ENCODE data around the gene PET117.
"Not testable (repeated sequence)": the region's sequence is repeated elsewhere in the genome, so short reads cannot be mapped to it uniquely, and the experiment has no call there.

Gene PET117

GRCh38 chr20:18137412-18138265, at the start of gene PET117, which contains the start of gene KAT14:
Gene PET117 (plus strand): TSS chr20:18137863. CDS start chr20:18137956, 93 bp downstream.
Gene KAT14 (plus strand): TSS chr20:18137863. CDS start chr20:18142661, 4,798 bp downstream.
- DNase-seq (peak; percentile 93), ATAC-seq (peak; percentile 93)
- no peaks in the 10 kb centered on the region for H3K9me3 Mint-ChIP-seq
- H3K36me3 Mint-ChIP-seq (ENCODE audit: low read depth): peaks cover 16% of the 10 kb centered on the region
- H3K27ac Mint-ChIP-seq: peak within 1 kb of the TSS; percentile 86
- no peaks in the 10 kb centered on the region for H3K27me3 Mint-ChIP-seq
- H3K4me1 Mint-ChIP-seq: peaks cover 41% of the 10 kb centered on the region
- H3K4me3 Mint-ChIP-seq: peak within 1 kb of the TSS; percentile 84

GRCh38 chr20:18088298-18088697, 49.4 kb upstream of the PET117 start:
- H3K9me3 Mint-ChIP-seq; H3K27ac Mint-ChIP-seq; H3K36me3 Mint-ChIP-seq (ENCODE audit: low read depth): not testable (repeated sequence)

GRCh38 chr20:18088841-18089240, 48.8 kb upstream of the PET117 start:
- H3K4me1 Mint-ChIP-seq; H3K36me3 Mint-ChIP-seq (ENCODE audit: low read depth); H3K27ac Mint-ChIP-seq; H3K9me3 Mint-ChIP-seq; DNase-seq; ATAC-seq; H3K4me3 Mint-ChIP-seq: not testable (repeated sequence)
- H3K27me3 Mint-ChIP-seq: peaks cover 16% of the 10 kb centered on the region

More at GRCh38 chr20:18088298-18088697, 49.4 kb upstream of the PET117 start:
- DNase-seq, H3K4me3 Mint-ChIP-seq, H3K4me1 Mint-ChIP-seq, ATAC-seq: not testable (repeated sequence)
- H3K27me3 Mint-ChIP-seq: peaks cover 16% of the 10 kb centered on the region

- Mint-ChIP-seq H3K36me3 (ENCODE audit: low read depth) (no peaks in the 10 kb centered on the region), H3K9me3 (no peaks in the 10 kb centered on the region), H3K4me3 (no peak overlapping the region), H3K27me3 (peaks cover 16% of the 10 kb centered on the region), H3K4me1 (no peaks in the 10 kb centered on the region), H3K27ac (no peak overlapping the region)
- DNase-seq (no peak), ATAC-seq (no peak)
These were observed 47.6 kb upstream of the PET117 start for GRCh38 chr20:18090044-18090443.

- no peaks in the 10 kb centered on the region for H3K36me3 Mint-ChIP-seq (ENCODE audit: low read depth)
- ATAC-seq: no peak
- DNase-seq: no peak
- H3K9me3 Mint-ChIP-seq: no peaks in the 10 kb centered on the region
- H3K4me3 Mint-ChIP-seq: no peak overlapping the region
- no peaks in the 10 kb centered on the region for H3K4me1 Mint-ChIP-seq
- H3K27me3 Mint-ChIP-seq: peaks cover 16% of the 10 kb centered on the region
- no peak overlapping the region for H3K27ac Mint-ChIP-seq
These were observed 47.2 kb upstream of the PET117 start for GRCh38 chr20:18090477-18090876.

GRCh38 chr20:18091623-18092022, 46.0 kb upstream of the PET117 start:
- DNase-seq (no peak), ATAC-seq (no peak)
- H3K4me3 Mint-ChIP-seq: no peak overlapping the region
- no peaks in the 10 kb centered on the region for H3K4me1 Mint-ChIP-seq
- H3K36me3 Mint-ChIP-seq (ENCODE audit: low read depth): no peaks in the 10 kb centered on the region
- no peaks in the 10 kb centered on the region for H3K9me3 Mint-ChIP-seq
- no peak overlapping the region for H3K27ac Mint-ChIP-seq
- H3K27me3 Mint-ChIP-seq: peaks cover 15% of the 10 kb centered on the region

GRCh38 chr20:18092890-18093289, 44.8 kb upstream of the PET117 start:
- DNase-seq (no peak), ATAC-seq (no peak)
- H3K36me3 Mint-ChIP-seq (ENCODE audit: low read depth): no peaks in the 10 kb centered on the region
- peaks cover 15% of the 10 kb centered on the region for H3K27me3 Mint-ChIP-seq
- H3K27ac Mint-ChIP-seq: no peak overlapping the region
- no peaks in the 10 kb centered on the region for H3K9me3 Mint-ChIP-seq
- H3K4me1 Mint-ChIP-seq: no peaks in the 10 kb centered on the region
- no peak overlapping the region for H3K4me3 Mint-ChIP-seq

GRCh38 chr20:18093388-18093787, 44.3 kb upstream of the PET117 start:
- H3K4me3 Mint-ChIP-seq: no peak overlapping the region
- H3K27me3 Mint-ChIP-seq: peaks cover 14% of the 10 kb centered on the region
- DNase-seq (no peak), ATAC-seq (no peak)
- no peaks in the 10 kb centered on the region for H3K36me3 Mint-ChIP-seq (ENCODE audit: low read depth)
- H3K27ac Mint-ChIP-seq: no peak overlapping the region
- no peaks in the 10 kb centered on the region for H3K9me3 Mint-ChIP-seq
- no peaks in the 10 kb centered on the region for H3K4me1 Mint-ChIP-seq

- Mint-ChIP-seq H3K9me3 (no peaks in the 10 kb centered on the region), H3K27ac (no peak overlapping the region), H3K27me3 (peaks cover 9% of the 10 kb centered on the region), H3K4me3 (no peak overlapping the region), H3K36me3 (ENCODE audit: low read depth) (no peaks in the 10 kb centered on the region), H3K4me1 (no peaks in the 10 kb centered on the region)
- DNase-seq (no peak), ATAC-seq (no peak)
These were observed 43.5 kb upstream of the PET117 start for GRCh38 chr20:18094191-18094590.

GRCh38 chr20:18100569-18100968, 37.1 kb upstream of the PET117 start:
- H3K4me3 Mint-ChIP-seq; H3K9me3 Mint-ChIP-seq; H3K27ac Mint-ChIP-seq; H3K4me1 Mint-ChIP-seq; H3K36me3 Mint-ChIP-seq (ENCODE audit: low read depth); ATAC-seq; DNase-seq; H3K27me3 Mint-ChIP-seq: not testable (repeated sequence)

- peaks cover 6% of the 10 kb centered on the region for H3K27me3 Mint-ChIP-seq
These were observed 36.4 kb upstream of the PET117 start for GRCh38 chr20:18101125-18101810.

GRCh38 chr20:18103497-18103896, 34.2 kb upstream of the PET117 start:
- no peaks in the 10 kb centered on the region for H3K36me3 Mint-ChIP-seq (ENCODE audit: low read depth)
- H3K27me3 Mint-ChIP-seq: peaks cover 3% of the 10 kb centered on the region
- H3K4me1 Mint-ChIP-seq: no peaks in the 10 kb centered on the region
- no peak for ATAC-seq
- DNase-seq: no peak
- no peaks in the 10 kb centered on the region for H3K9me3 Mint-ChIP-seq
- H3K27ac Mint-ChIP-seq: no peak overlapping the region
- H3K4me3 Mint-ChIP-seq: no peak overlapping the region

More at GRCh38 chr20:18101125-18101810, 36.4 kb upstream of the PET117 start:
- DNase-seq (no peak), ATAC-seq (no peak)
- H3K27ac Mint-ChIP-seq: no peak overlapping the region
- no peaks in the 10 kb centered on the region for H3K4me1 Mint-ChIP-seq
- no peaks in the 10 kb centered on the region for H3K9me3 Mint-ChIP-seq
- no peak overlapping the region for H3K4me3 Mint-ChIP-seq
- no peaks in the 10 kb centered on the region for H3K36me3 Mint-ChIP-seq (ENCODE audit: low read depth)

- H3K4me3 Mint-ChIP-seq: no peak overlapping the region
- no peak overlapping the region for H3K27ac Mint-ChIP-seq
- DNase-seq (no peak), ATAC-seq (no peak)
- peaks cover 3% of the 10 kb centered on the region for H3K27me3 Mint-ChIP-seq
- no peaks in the 10 kb centered on the region for H3K4me1 Mint-ChIP-seq
- H3K36me3 Mint-ChIP-seq (ENCODE audit: low read depth): no peaks in the 10 kb centered on the region
- H3K9me3 Mint-ChIP-seq: peaks cover 3% of the 10 kb centered on the region
These were observed 29.3 kb upstream of the PET117 start for GRCh38 chr20:18108326-18108725.

- not testable (repeated sequence) for H3K27ac Mint-ChIP-seq; ATAC-seq; H3K36me3 Mint-ChIP-seq (ENCODE audit: low read depth); DNase-seq; H3K4me1 Mint-ChIP-seq; H3K9me3 Mint-ChIP-seq; H3K4me3 Mint-ChIP-seq; H3K27me3 Mint-ChIP-seq
These were observed 9.1 kb upstream of the PET117 start for GRCh38 chr20:18128574-18128973.

- Mint-ChIP-seq H3K4me3 (no peak overlapping the region), H3K9me3 (no peaks in the 10 kb centered on the region), H3K36me3 (ENCODE audit: low read depth) (no peaks in the 10 kb centered on the region), H3K27ac (no peak overlapping the region), H3K27me3 (no peaks in the 10 kb centered on the region), H3K4me1 (peaks cover 15% of the 10 kb centered on the region)
- ATAC-seq (no peak), DNase-seq (no peak)
These were observed 5.0 kb upstream of the PET117 start for GRCh38 chr20:18132663-18133062.

All from activated naive CD8-positive, alpha-beta T cell treated with anti-CD3 and anti-CD28 coated beads, Interleukin-2, amount 50 U/mL, for 24 hours (primary cell).